Measurements from ENCODE around the gene ABHD17A.
"Not testable (repeated sequence)": the region's sequence is repeated elsewhere in the genome, so short reads cannot be mapped to it uniquely, and the experiment has no call there.

- not testable (repeated sequence) for TF ChIP-seq CTCF (IDR thresholded peaks at IDR 0.05); POLR2A (IDR thresholded peaks at IDR 0.05); POLR2AphosphoS5 (IDR thresholded peaks at IDR 0.05; ENCODE audit: insufficient read depth in 1 of 2, low read depth in 1 of 2)
Measured at GRCh38 chr19:1881393-1882088, 3.8 kb downstream of the ABHD17A start.
